ENCODE results near the gene CIZ1. TPM values are rescaled to one million over a fixed set of nuclear protein-coding genes. Genes with fewer than 3 reads are reported as not detected.
"Not testable (repeated sequence)": the region's sequence is repeated elsewhere in the genome, so short reads cannot be mapped to it uniquely, and the experiment has no call there.

Gene CIZ1
- polyA plus RNA-seq, 3 donors: 105 to 106 (median 106) TPM

DNA sequence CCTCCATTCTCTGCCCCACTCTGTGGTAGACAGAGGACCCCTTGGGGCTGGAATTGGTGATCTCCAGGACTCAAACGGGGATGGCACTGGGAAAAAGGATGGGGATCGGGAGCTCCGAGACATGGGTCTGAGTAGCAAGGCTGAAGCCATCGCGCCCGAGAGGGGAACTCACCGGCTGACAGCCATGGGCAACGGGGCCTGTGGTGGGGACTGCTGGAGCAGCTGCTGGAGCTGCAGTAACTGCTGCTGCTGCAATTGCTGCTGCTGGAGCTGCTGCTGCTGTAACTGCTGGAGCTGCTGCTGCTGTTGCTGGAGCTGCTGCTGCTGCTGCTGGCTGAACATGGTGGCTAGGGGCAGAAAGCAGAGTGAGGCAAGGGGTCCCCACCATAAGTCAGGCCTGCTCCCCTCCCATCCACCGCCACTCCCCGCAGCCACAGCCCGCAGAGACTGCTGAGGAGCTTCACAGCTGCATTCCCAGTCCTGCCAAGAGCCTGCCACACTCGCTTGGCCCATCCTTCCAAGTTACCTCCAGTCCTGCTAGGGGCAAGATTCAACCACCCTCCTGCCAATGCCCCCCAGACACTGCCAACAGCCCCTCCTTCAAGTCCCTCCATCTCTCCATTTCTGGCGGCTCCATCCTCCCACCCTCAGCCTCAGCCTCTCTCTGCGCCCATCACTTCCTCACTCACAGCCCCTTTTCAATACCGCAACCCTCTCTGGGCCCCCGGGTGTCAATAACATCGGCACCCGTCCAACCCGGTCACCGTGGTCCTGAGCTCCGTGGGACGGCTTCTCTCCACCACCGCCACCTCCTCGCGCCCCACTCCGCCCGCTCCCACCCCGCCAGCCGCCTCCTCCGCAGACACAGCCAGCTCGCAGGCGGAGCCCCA, 611 bp downstream of the CIZ1 start:
- DNase-seq (ENCODE audit: low read depth in 3 of 3, low spot score in 2 of 3): no peak

GRCh38 chr9:128190013-128190412, 1.4 kb downstream of the CIZ1 start:
- DNase-seq (ENCODE audit: low read depth in 3 of 3, low spot score in 2 of 3): no peak

DNA sequence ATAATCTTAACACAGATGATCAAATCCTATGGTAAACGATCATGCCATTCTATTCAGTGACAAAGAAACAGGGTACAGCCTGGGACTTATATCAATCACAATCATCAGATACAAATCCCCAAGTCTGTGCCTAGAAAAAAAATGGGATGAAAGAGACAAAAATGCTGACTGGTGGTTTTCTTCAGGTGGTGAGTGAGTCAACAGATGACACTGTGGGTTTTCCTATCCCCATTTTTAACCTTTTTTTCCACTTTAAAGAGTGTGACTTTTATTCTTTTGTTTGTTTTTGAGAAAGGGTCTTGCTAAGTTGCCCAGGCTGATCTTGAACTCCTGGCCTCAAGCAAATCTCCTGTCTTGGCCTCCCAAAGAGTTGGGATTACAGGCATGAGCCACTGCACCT, 3.2 kb downstream of the CIZ1 start:
- no peak for DNase-seq (ENCODE audit: low read depth in 3 of 3, low spot score in 2 of 3)

GRCh38 chr9:128187361-128187760, 4.0 kb downstream of the CIZ1 start:
- DNase-seq (ENCODE audit: low read depth in 3 of 3, low spot score in 2 of 3): no peak

- no peak for DNase-seq (ENCODE audit: low read depth in 3 of 3, low spot score in 2 of 3)
These were observed 5.1 kb downstream of the CIZ1 start for GRCh38 chr9:128185979-128186965.

GRCh38 chr9:128182893-128183588, 8.3 kb downstream of the CIZ1 start:
- DNase-seq (ENCODE audit: low read depth in 3 of 3, low spot score in 2 of 3): no peak

- not testable (repeated sequence) for DNase-seq (ENCODE audit: low read depth in 3 of 3, low spot score in 2 of 3)
These were observed 9.9 kb downstream of the CIZ1 start for GRCh38 chr9:128181480-128181879.

DNA sequence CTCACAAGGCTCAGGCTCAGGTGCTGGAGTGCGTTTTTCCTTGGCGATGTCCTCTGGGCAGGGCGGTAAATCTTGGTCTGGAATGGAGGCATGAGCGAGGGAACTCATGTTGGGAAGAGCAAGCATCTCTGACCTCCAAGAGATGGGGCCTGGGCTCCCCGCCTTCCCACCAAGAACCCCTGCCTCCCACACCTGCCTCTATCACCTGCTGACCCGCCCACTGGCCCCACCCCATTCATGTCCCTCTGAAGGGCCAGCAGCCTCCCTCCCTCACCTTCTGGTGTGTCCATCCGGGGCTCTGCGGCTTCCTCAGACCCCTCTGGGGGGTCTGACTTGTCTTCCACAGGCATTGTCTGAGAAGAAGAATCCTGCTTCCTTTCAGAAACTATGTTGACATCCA, 10.9 kb downstream of the CIZ1 start:
- DNase-seq (ENCODE audit: low read depth in 3 of 3, low spot score in 2 of 3): no peak

DNA sequence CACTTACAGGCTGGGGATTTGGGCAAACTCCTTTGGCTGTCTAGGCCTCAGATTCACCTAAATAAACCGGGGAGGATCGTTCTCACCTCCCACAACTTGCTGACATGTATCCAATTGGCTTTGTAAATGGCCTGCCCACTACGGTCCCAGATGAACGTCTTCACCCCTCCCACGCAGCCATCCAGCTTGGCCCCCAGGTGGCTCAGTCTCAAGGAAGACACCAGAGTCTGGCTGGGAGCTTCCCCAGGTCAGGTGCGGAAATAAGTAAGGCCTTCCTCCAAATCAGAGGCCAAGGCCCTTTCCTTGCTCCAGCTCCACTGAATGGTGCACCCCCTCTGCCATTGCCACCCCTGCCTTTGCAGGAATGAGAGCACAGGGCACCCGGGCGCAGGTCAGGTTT, 11.4 kb downstream of the CIZ1 start:
- no peak for DNase-seq (ENCODE audit: low read depth in 3 of 3, low spot score in 2 of 3)

- no peak for DNase-seq (ENCODE audit: low read depth in 3 of 3, low spot score in 2 of 3)
These were observed 12.5 kb downstream of the CIZ1 start for GRCh38 chr9:128178806-128179431.

GRCh38 chr9:128175726-128176125, 15.6 kb downstream of the CIZ1 start:
- DNase-seq (ENCODE audit: low read depth in 3 of 3, low spot score in 2 of 3): no peak

- no peak for DNase-seq (ENCODE audit: low read depth in 3 of 3, low spot score in 2 of 3)
These were observed 16.2 kb downstream of the CIZ1 start for GRCh38 chr9:128175102-128175563.

DNA sequence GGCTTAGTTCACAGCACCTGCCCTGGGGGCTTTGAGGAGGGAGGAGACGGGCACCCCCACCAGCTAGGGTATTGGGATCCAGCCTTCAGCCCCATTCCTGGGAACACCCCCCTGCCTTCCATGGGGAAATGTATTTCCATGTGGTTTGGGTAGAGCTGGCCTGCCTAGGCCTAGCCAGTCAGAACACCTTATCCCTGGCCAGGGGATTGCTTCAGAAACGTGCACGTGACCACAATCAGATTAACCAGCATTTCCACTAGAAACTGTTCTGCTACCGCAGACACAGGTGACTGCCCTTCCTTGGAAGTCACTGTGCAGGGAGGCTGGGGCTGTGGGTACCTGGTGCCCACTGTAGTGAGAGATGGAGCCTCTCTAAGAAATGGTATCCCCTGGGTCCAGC, 17.3 kb downstream of the CIZ1 start:
- DNase-seq (ENCODE audit: low read depth in 3 of 3, low spot score in 2 of 3): no peak

DNA sequence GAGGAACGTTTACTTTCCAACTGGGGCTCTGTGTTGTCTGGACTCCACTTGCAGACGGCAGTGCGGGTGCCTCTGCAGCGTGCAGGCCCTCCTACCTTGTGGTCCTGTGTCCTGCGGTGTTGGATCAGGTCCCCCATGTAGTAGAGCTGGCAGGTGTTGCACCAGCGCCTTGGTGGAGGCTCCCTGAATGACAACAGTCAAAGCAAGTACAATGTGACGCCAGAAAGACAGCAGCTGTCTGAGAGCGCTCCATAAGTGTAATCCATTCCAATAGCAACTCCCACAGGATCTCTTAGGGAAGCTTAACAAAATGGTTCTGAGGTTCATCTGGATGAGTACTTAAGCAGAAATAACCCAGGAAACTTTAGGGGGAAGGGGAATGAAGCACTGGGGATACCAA, 21.4 kb downstream of the CIZ1 start:
- DNase-seq (ENCODE audit: low read depth in 3 of 3, low spot score in 2 of 3): no peak

DNA sequence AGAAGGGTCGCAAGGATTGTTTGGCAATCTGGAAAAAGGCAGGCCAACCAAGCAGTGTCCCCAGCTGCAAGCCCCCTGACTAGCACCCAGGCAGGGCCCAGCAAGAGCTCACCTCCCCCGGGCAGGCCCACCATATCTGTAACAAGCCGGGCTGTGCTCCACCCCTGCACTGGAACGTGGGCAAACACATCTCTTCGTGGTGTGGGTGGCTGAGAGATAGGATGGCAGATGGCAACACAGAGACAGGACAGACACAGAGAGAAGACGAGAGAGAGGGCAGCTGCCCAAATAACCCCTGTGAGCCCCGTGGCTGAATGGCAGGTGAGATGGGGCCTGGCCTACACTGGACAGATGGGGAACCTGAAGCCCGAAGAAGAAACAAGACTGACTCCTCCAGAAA, 21.9 kb downstream of the CIZ1 start:
- no peak for DNase-seq (ENCODE audit: low read depth in 3 of 3, low spot score in 2 of 3)

DNA sequence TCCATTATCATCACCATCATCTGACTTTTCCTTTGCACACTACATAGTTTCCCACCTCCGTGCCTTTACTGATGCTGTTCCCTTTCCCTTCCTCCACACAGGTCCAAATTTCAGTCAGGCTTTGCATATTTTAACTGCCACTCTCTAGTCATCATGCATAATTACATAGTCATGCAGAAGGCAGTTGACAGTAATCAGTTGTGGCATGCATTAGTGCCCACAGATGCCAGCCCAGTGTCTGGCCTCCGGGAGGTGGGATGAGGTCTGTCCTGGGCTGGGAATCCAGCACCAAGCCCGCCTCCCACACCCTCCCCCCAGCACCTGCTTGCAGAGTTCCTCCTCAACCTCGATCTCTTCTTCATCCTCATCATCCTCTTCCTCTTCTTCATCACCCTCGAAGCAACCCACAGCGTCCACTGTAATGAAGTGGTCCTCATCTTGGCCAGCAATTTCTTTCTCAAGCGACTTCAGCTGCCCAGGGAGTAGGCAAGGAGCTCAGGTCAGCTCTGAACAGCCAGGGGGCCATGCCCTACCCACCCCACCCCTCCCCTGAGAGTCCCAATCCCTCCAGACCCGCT, 22.6 kb downstream of the CIZ1 start:
- no peak for DNase-seq (ENCODE audit: low read depth in 3 of 3, low spot score in 2 of 3)

- DNase-seq (ENCODE audit: low read depth in 3 of 3, low spot score in 2 of 3): no peak
These were observed 24.2 kb downstream of the CIZ1 start for GRCh38 chr9:128167209-128167608.

DNA sequence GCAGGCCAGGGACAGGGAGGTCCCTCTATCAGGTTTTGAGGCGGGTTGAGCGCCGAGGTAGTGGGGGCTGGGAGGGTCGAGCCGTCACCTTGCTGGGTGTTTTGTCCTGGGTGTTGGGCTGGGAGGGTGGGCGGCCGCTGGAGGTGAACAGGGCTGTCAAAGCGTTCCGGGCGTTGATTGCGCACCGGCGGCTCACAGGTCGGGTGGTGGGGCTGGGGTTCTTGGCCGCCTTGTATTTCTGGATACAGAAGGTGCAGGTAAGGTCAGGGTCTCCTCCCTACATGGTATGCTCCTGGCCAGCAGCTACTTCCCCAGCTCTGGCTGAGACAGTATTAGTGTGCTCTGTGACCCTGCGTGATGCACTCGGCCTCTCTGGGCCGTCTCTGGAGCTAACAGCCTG, 25.2 kb downstream of the CIZ1 start:
- no peak for DNase-seq (ENCODE audit: low read depth in 3 of 3, low spot score in 2 of 3)

- no peak for DNase-seq (ENCODE audit: low read depth in 3 of 3, low spot score in 2 of 3)
These were observed 27.0 kb downstream of the CIZ1 start for GRCh38 chr9:128164307-128164885.

All from right renal cortex interstitium (tissue), 3 donors.